ENCODE data around the gene NEURL3.
"Not testable (repeated sequence)": the region's sequence is repeated elsewhere in the genome, so short reads cannot be mapped to it uniquely, and the experiment has no call there.

Gene NEURL3

GRCh38 chr2:96463119-96463518, 42.0 kb downstream of the NEURL3 start:
- H3K4me1 Mint-ChIP-seq (ENCODE audit: low read depth in 2 of 2) = no peaks in the 10 kb centered on the region
- H3K36me3 Mint-ChIP-seq (ENCODE audit: insufficient read depth) = no peaks in the 10 kb centered on the region
- no peaks in the 10 kb centered on the region for H3K27me3 Mint-ChIP-seq
- ATAC-seq (replicated peaks) = no peak
- H3K27ac Mint-ChIP-seq = no peak overlapping the region
- DNase-seq = no peak
- H3K4me3 Mint-ChIP-seq = no peak overlapping the region
- no peaks in the 10 kb centered on the region for H3K9me3 Mint-ChIP-seq

- not testable (repeated sequence) for DNase-seq; H3K4me1 Mint-ChIP-seq (ENCODE audit: low read depth in 2 of 2)
Observed at GRCh38 chr2:96461616-96462015, 43.5 kb downstream of the NEURL3 start.

GRCh38 chr2:96452053-96452452, 53.1 kb downstream of the NEURL3 start:
- H3K27ac Mint-ChIP-seq = no peak overlapping the region

More at GRCh38 chr2:96461616-96462015, 43.5 kb downstream of the NEURL3 start:
- H3K4me3 Mint-ChIP-seq; ATAC-seq (replicated peaks); H3K27me3 Mint-ChIP-seq; H3K9me3 Mint-ChIP-seq; H3K27ac Mint-ChIP-seq; H3K36me3 Mint-ChIP-seq (ENCODE audit: insufficient read depth): not testable (repeated sequence)

GRCh38 chr2:96449637-96450036, 55.5 kb downstream of the NEURL3 start:
- no peaks in the 10 kb centered on the region for H3K4me1 Mint-ChIP-seq (ENCODE audit: low read depth in 2 of 2)
- no peak overlapping the region for H3K4me3 Mint-ChIP-seq
- DNase-seq (no peak), ATAC-seq (replicated peaks) (no peak)
- H3K9me3 Mint-ChIP-seq = no peaks in the 10 kb centered on the region
- H3K36me3 Mint-ChIP-seq (ENCODE audit: insufficient read depth) = no peaks in the 10 kb centered on the region
- peaks cover 0 to 22% of the 10 kb centered on the region in 2 donors for H3K27me3 Mint-ChIP-seq
- H3K27ac Mint-ChIP-seq = no peak overlapping the region

More at GRCh38 chr2:96452053-96452452, 53.1 kb downstream of the NEURL3 start:
- no peaks in the 10 kb centered on the region for H3K9me3 Mint-ChIP-seq
- no peaks in the 10 kb centered on the region for H3K36me3 Mint-ChIP-seq (ENCODE audit: insufficient read depth)
- ATAC-seq (replicated peaks) (no peak), DNase-seq (no peak)
- peaks cover 0 to 22% of the 10 kb centered on the region in 2 donors for H3K27me3 Mint-ChIP-seq
- H3K4me1 Mint-ChIP-seq (ENCODE audit: low read depth in 2 of 2) = no peaks in the 10 kb centered on the region
- H3K4me3 Mint-ChIP-seq = no peak overlapping the region

GRCh38 chr2:96449174-96449573, 56.0 kb downstream of the NEURL3 start:
- DNase-seq = no peak
- Mint-ChIP-seq H3K4me1 (ENCODE audit: low read depth in 2 of 2) (no peaks in the 10 kb centered on the region), H3K27me3 (peaks cover 0 to 22% of the 10 kb centered on the region in 2 donors), H3K4me3 (no peak overlapping the region), H3K36me3 (ENCODE audit: insufficient read depth) (no peaks in the 10 kb centered on the region), H3K9me3 (no peaks in the 10 kb centered on the region), H3K27ac (no peak overlapping the region)
- ATAC-seq (replicated peaks) = no peak

- Mint-ChIP-seq H3K36me3 (ENCODE audit: insufficient read depth) (no peaks in the 10 kb centered on the region), H3K4me3 (no peak overlapping the region), H3K4me1 (ENCODE audit: low read depth in 2 of 2) (no peaks in the 10 kb centered on the region), H3K27me3 (peaks cover 0 to 20% of the 10 kb centered on the region in 2 donors), H3K9me3 (peaks cover 0 to 6% of the 10 kb centered on the region in 2 donors), H3K27ac (no peak overlapping the region)
- DNase-seq = no peak
- ATAC-seq (replicated peaks) = no peak
Observed at GRCh38 chr2:96447726-96448125, 57.4 kb downstream of the NEURL3 start.

Data from effector memory CD8-positive, alpha-beta T cell (primary cell).